Prostate gland (tissue), 2 donors: ENCODE data around the gene FMO5. TPM values are rescaled to one million over a fixed set of nuclear protein-coding genes. Genes with fewer than 3 reads are reported as not detected.
A peak's percentile ranks its signal among the peaks of the same experiment; 100 is the strongest.

ENCODE experiments used
- DNase-seq: peaks from one replicate; pipeline ENCODE4 v3.0.0-alpha.2; 2019; ENCODE audit warnings: low spot score
- H3K27ac ChIP-seq, 2 donors: fragments of 200-600 bp; sonication (generic); 2 replicates each; pipeline ENCODE4 v1.5.1; 2017 to 2019
- H3K27me3 ChIP-seq: fragments of 200-600 bp; sonication (generic); replicated peaks from 2 replicates; pipeline ENCODE4 v1.5.1; 2019; ENCODE audit not compliant: insufficient read depth
- H3K36me3 ChIP-seq, 2 donors: fragments of 200-600 bp; sonication (generic); 1 replicate in 1 of 2; 2 replicates in 1 of 2; pipeline versions ENCODE4 v1.5.1 to v1.8.1; 2017 to 2019
- H3K4me1 ChIP-seq: fragments of 200-600 bp; sonication (generic); replicated peaks from 2 replicates; pipeline ENCODE4 v1.5.1; 2019
- H3K4me3 ChIP-seq, 2 donors: fragments of 200-600 bp; sonication (generic); 2 replicates each; pipeline ENCODE4 v1.5.1; 2017 to 2019
- H3K9me3 ChIP-seq: fragments of 200-600 bp; sonication (generic); 2 replicates; pipeline ENCODE4 v1.5.1; 2017
- POLR2A ChIP-seq: fragments of 450-650 bp; IDR thresholded peaks from one replicate; pipeline ENCODE4 v1.6.1; 2016; ENCODE audit warnings: antibody characterized with exemption, mild to moderate bottlenecking
- POLR2AphosphoS5 ChIP-seq: sonication (generic); formaldehyde crosslinking; IDR thresholded peaks from one replicate; pipeline ENCODE4 v1.6.1; 2017; ENCODE audit warnings: antibody characterized with exemption
- WGBS: methylation state at CpG from one replicate; pipeline ENCODE4 v1.1.5; 2018; 5-methylcytosine and 5-hydroxymethylcytosine counted together
- intact Hi-C: fragments of 100-400 bp; cut with DNase I; formaldehyde crosslinking; loops from one replicate; pipeline ENCODE4 v1.14.2; 2022
- total RNA-seq, 2 donors: library from RNA; depleted of rRNA; stranded (reverse); fragments of >200 nt; gene quantifications; one replicate each; pipeline ENCODE4 v1.1.0, GENCODE V29; 2016
- TF ChIP-seq, protein P1 (sequence below), 4 experiments: fragments of 200-600 bp in 2 of 4; fragments of 450-650 bp in 2 of 4; sonication (generic) in 2 of 4; IDR thresholded peaks; 1 replicate in 3 of 4; 2 replicates in 1 of 4; pipeline ENCODE4 v1.5.1; 2016 to 2019; ENCODE audit warnings: antibody characterized with exemption in 4 of 4, mild to moderate bottlenecking in 2 of 4, moderate library complexity in 2 of 4

The FMO5 gene
- total RNA-seq, 2 donors from 2014 or later: 9.1 to 19.3 TPM

DNA sequence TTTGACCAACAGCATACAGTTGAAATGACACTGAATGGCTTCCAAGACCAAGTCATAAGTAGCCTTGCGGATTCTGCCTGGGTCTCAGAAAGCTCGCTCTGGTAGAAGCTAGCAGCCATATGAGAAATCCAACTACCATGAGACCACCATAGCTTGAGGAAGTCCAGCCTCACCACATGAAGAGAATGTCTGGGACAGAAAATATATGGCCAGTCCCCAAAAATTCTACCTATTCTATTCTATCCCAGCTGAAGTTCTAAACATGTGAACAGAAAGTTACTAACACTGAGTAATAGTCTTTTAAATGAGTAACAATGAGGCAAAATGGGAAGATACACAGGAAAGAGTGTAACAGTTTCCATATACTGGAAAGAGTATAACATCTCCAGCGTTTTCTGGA lies 9.0 kb downstream of the FMO5 start:
- H3K27ac ChIP-seq: no peak overlapping the region

DNA sequence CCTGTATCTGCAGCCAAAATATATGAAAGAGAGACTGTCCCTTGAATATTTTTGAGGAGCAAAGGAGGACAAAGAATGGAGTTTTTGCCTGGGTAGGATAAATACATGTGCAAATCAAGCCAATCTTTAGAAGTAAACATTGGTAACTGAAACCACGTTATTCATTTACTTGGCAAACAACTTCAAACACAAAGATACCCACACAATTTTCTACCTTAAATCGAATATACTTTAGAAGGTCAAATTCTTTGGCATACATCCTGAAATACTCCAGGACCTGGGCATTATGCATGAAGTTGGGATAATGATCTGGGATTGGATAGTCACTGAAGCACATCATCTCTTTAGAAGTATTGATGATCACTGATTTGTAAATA lies 9.6 kb downstream of the FMO5 start:
- DNase-seq: no peak
- Histone ChIP-seq H3K27ac (no peak overlapping the region), H3K36me3 (no peaks in the 10 kb centered on the region), H3K27me3 (no peaks in the 10 kb centered on the region), H3K4me3 (no peak overlapping the region), H3K9me3 (no peaks in the 10 kb centered on the region), H3K4me1 (no peaks in the 10 kb centered on the region)
- intact Hi-C loops: no loop called here
- WGBS: 18% methylated on average over 2 of the region's 2 CpGs
- TF ChIP-seq POLR2A: no peak
- TF ChIP-seq, protein P1, sequence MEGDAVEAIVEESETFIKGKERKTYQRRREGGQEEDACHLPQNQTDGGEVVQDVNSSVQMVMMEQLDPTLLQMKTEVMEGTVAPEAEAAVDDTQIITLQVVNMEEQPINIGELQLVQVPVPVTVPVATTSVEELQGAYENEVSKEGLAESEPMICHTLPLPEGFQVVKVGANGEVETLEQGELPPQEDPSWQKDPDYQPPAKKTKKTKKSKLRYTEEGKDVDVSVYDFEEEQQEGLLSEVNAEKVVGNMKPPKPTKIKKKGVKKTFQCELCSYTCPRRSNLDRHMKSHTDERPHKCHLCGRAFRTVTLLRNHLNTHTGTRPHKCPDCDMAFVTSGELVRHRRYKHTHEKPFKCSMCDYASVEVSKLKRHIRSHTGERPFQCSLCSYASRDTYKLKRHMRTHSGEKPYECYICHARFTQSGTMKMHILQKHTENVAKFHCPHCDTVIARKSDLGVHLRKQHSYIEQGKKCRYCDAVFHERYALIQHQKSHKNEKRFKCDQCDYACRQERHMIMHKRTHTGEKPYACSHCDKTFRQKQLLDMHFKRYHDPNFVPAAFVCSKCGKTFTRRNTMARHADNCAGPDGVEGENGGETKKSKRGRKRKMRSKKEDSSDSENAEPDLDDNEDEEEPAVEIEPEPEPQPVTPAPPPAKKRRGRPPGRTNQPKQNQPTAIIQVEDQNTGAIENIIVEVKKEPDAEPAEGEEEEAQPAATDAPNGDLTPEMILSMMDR (IDR thresholded peaks at IDR 0.05): no peak
- no peak for TF ChIP-seq POLR2AphosphoS5

More for the DNA sequence above, 9.0 kb downstream of the FMO5 start:
- no peak for DNase-seq
- WGBS: 95% methylated on average over 3 of the region's 3 CpGs
- no peaks in the 10 kb centered on the region for H3K27me3 ChIP-seq
- intact Hi-C loops: no loop called here
- H3K9me3 ChIP-seq: no peaks in the 10 kb centered on the region
- no peaks in the 10 kb centered on the region for H3K4me1 ChIP-seq
- no peaks in the 10 kb centered on the region for H3K36me3 ChIP-seq
- H3K4me3 ChIP-seq: no peak overlapping the region
- TF ChIP-seq POLR2AphosphoS5 (no peak), POLR2A (no peak)
- TF ChIP-seq, protein P1 (IDR thresholded peaks at IDR 0.05): no peak

DNA sequence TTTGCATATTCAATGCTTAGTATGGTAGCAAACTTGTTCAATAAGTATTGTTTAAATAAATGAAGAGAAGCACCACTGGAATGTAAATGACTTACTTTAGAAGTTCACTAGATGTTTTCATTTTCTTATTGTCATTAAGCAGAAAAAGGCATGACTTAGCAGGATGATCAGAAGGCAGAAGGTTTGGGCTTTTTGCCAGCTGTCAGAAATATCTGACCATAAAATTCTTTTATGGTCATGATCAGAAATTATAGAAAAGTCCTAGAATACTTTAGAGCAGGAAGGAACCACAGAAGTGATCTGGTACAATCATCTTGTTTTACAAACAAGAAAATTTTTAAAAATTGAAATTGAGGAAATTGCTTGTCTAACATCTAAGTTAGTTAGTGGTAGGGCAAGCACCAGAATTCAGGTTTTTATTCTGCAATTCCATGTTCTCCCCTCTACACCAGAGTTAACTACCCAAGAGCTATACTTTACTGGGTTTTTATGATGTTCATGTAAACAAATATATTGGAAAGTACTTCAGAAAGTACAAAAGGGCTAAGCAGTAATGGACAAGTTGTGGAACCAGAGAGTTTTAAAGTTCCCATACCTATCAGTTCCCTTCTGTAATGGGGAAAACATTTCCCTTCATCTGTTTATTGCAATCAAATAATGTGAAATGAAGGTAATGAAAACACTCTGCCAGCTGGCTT lies 10.1 kb downstream of the FMO5 start:
- H3K27ac ChIP-seq: peak overlapping the region in 1 of 2 donors; percentile 16
- intact Hi-C loops: no loop called here
- TF ChIP-seq, protein P1 (IDR thresholded peaks at IDR 0.05): no peak
- TF ChIP-seq POLR2A (no peak), POLR2AphosphoS5 (peak; percentile 50)
- H3K27me3 ChIP-seq: no peaks in the 10 kb centered on the region
- no peaks in the 10 kb centered on the region for H3K4me1 ChIP-seq
- no peak for DNase-seq
- H3K4me3 ChIP-seq: no peak overlapping the region
- H3K9me3 ChIP-seq: no peaks in the 10 kb centered on the region
- no peaks in the 10 kb centered on the region for H3K36me3 ChIP-seq

DNA sequence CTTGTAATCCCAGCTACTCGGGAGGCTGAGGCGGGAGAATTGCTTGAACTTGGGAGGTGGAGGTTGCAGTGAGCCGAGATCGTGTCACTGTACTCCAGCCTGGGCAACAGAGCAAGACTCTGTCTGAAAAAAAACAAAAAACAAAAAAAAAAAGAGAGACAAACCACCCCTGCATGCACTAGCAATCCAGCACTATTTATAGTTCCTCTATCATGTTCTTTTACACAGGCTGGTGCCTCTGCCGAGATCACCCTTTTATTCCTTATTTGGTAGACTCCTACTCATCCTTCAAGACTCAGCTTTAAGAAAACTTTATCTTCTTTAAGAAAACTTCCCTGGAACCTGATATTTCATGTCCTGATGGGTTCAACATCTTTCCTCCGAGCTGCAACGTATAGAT lies 10.8 kb downstream of the FMO5 start:
- WGBS: 60% methylated on average over 7 of the region's 7 CpGs
- intact Hi-C loops: no loop called here
- H3K27ac ChIP-seq: no peak overlapping the region
- no peaks in the 10 kb centered on the region for H3K27me3 ChIP-seq
- H3K4me3 ChIP-seq: no peak overlapping the region
- H3K4me1 ChIP-seq: no peaks in the 10 kb centered on the region
- H3K9me3 ChIP-seq: no peaks in the 10 kb centered on the region
- H3K36me3 ChIP-seq: no peaks in the 10 kb centered on the region
- DNase-seq: no peak
- TF ChIP-seq POLR2A: no peak
- TF ChIP-seq POLR2AphosphoS5: no peak
- TF ChIP-seq, protein P1 (IDR thresholded peaks at IDR 0.05): no peak

DNA sequence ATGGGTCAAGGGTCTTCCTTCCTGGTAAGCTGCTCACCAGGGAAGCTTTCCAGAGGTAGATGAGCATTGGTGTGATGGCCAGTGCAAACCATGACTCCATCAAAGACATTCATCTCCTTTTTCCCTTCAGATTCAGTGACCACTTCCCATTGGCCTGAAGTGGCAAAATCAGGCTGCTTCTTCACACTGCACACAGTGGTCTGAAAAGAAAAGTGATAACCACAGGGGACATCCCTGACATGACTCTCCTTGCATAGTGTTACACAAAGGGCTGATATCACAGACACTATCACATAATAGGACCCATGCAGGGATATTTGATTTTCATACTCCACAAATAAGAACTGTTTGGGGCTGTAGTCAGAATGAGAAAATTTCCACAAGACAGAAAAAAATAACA lies 11.9 kb downstream of the FMO5 start:
- intact Hi-C loops: no loop called here
- Histone ChIP-seq H3K4me1 (no peaks in the 10 kb centered on the region), H3K27ac (no peak overlapping the region), H3K36me3 (no peaks in the 10 kb centered on the region), H3K27me3 (no peaks in the 10 kb centered on the region), H3K9me3 (no peaks in the 10 kb centered on the region), H3K4me3 (no peak overlapping the region)
- DNase-seq: no peak
- TF ChIP-seq POLR2AphosphoS5 (no peak), POLR2A (no peak)
- TF ChIP-seq, protein P1 (IDR thresholded peaks at IDR 0.05): no peak
